Posterior cingulate gyrus (tissue), 11 donors: ENCODE data around the gene LMOD2.
A peak's percentile ranks its signal among the peaks of the same experiment; 100 is the strongest.
"Not testable (repeated sequence)": the region's sequence is repeated elsewhere in the genome, so short reads cannot be mapped to it uniquely, and the experiment has no call there.

Experiments
- DNase-seq, 10 donors: peaks; one replicate each; pipeline versions ENCODE4 v3.0.0 to v3.0.0-alpha.2; 2020 to 2021; ENCODE audit warnings: mixed read lengths in 3 of 10
- intact Hi-C: fragments of 100-400 bp; cut with DNase I; formaldehyde crosslinking; loops from one replicate; pipeline ENCODE4 v1.15.1; 2023

LMOD2 gene

GRCh38 chr7:123655614-123656013 is at the start of gene LMOD2:
Gene LMOD2, plus strand, starts transcription at chr7:123655866. Its CDS starts 98 bp downstream, at chr7:123655964.
- DNase-seq: no peak
- intact Hi-C loops: no loop called here

- intact Hi-C loops: no loop called here
These were observed 48.2 kb upstream of the LMOD2 start for GRCh38 chr7:123607423-123607975.

GRCh38 chr7:123608991-123609882 is 46.4 kb upstream of the LMOD2 start:
- DNase-seq: no peak
- intact Hi-C loops: no loop called here

More at GRCh38 chr7:123607423-123607975, 48.2 kb upstream of the LMOD2 start:
- DNase-seq: no peak

GRCh38 chr7:123609883-123610239 is 45.8 kb upstream of the LMOD2 start:
- intact Hi-C loops: no loop called here
- no peak for DNase-seq

GRCh38 chr7:123612024-123612423 is 43.6 kb upstream of the LMOD2 start:
- no peak for DNase-seq

GRCh38 chr7:123615344-123615743 is 40.3 kb upstream of the LMOD2 start:
- intact Hi-C loops: no loop called here
- no peak for DNase-seq

More at GRCh38 chr7:123612024-123612423, 43.6 kb upstream of the LMOD2 start:
- intact Hi-C loops: no loop called here

GRCh38 chr7:123616223-123616622 is 39.4 kb upstream of the LMOD2 start:
- DNase-seq: no peak
- intact Hi-C loops: no loop called here

- no peak for DNase-seq
- intact Hi-C loops: no loop called here
These were observed 34.0 kb upstream of the LMOD2 start for GRCh38 chr7:123621707-123622106.

GRCh38 chr7:123622660-123623386 is 32.8 kb upstream of the LMOD2 start:
- DNase-seq: no peak
- intact Hi-C loops: no loop called here

- DNase-seq: peak in 5 of 10 donors; percentile 8 to 66 (median 16)
- intact Hi-C loops: no loop called here
These were observed 31.0 kb upstream of the LMOD2 start for GRCh38 chr7:123624527-123625183.

GRCh38 chr7:123625254-123625653 is 30.4 kb upstream of the LMOD2 start:
- intact Hi-C loops: no loop called here
- no peak for DNase-seq

- intact Hi-C loops: no loop called here
- DNase-seq: no peak
These were observed 27.8 kb upstream of the LMOD2 start for GRCh38 chr7:123627851-123628250.

- intact Hi-C loops: no loop called here
- DNase-seq: no peak
These were observed 26.8 kb upstream of the LMOD2 start for GRCh38 chr7:123628829-123629228.

- intact Hi-C loops: no loop called here
- DNase-seq: no peak
These were observed 26.4 kb upstream of the LMOD2 start for GRCh38 chr7:123629281-123629680.

GRCh38 chr7:123632808-123633207 is 22.9 kb upstream of the LMOD2 start:
- intact Hi-C loops: no loop called here
- no peak for DNase-seq

GRCh38 chr7:123633553-123633952 is 22.1 kb upstream of the LMOD2 start:
- intact Hi-C loops: no loop called here
- no peak for DNase-seq

- intact Hi-C loops, DNase-seq: not testable (repeated sequence)
These were observed 21.6 kb upstream of the LMOD2 start for GRCh38 chr7:123634011-123634573.

GRCh38 chr7:123635551-123636359 is 19.9 kb upstream of the LMOD2 start:
- intact Hi-C loops: no loop called here
- no peak for DNase-seq

GRCh38 chr7:123637203-123637602 is 18.5 kb upstream of the LMOD2 start:
- intact Hi-C loops: no loop called here
- DNase-seq: no peak

GRCh38 chr7:123637878-123638277 is 17.8 kb upstream of the LMOD2 start:
- intact Hi-C loops: no loop called here
- DNase-seq: no peak
